Activated B cell treated with CpG ODN at 0.5 μM for 24 hours (primary cell): ENCODE data around the gene MPDU1. TPM values are rescaled to one million over a fixed set of nuclear protein-coding genes. Genes with fewer than 3 reads are reported as not detected.
A peak's percentile ranks its signal among the peaks of the same experiment; 100 is the strongest.

Experiments used
- ATAC-seq: fragments of 200-7000 bp; cut with Tn5 transposase; one replicate; pipeline ENCODE4 v1.10.0; 2021; ENCODE audit warnings: low read depth, mild to moderate bottlenecking, moderate library complexity
- CTCF ChIA-PET: fragments of 350-600 bp; sonication (Branson Sonifier 250); formaldehyde crosslinking; loops from one replicate; lab custom pipeline; 2021; ENCODE audit warnings: antibody characterized with exemption; lab: Charles Lee
- POLR2A ChIA-PET: fragments of 350-600 bp; sonication (Branson Sonifier 250); formaldehyde crosslinking; loops from one replicate; lab custom pipeline; 2021; ENCODE audit warnings: antibody characterized with exemption; lab: Charles Lee
- DNase-seq: peaks from one replicate; pipeline ENCODE4 v3.0.0; 2022
- H3K27ac Mint-ChIP-seq: one replicate; pipeline ENCODE4 v1.8.0; 2020; ENCODE audit warnings: mixed read lengths
- H3K27me3 Mint-ChIP-seq: one replicate; pipeline ENCODE4 v1.8.0; 2021; ENCODE audit warnings: mixed read lengths
- H3K36me3 Mint-ChIP-seq: one replicate; pipeline ENCODE4 v1.8.0; 2021; ENCODE audit warnings: low read depth, mixed read lengths
- H3K4me1 Mint-ChIP-seq: one replicate; pipeline ENCODE4 v1.8.0; 2021; ENCODE audit warnings: mixed read lengths
- H3K4me3 Mint-ChIP-seq: one replicate; pipeline ENCODE4 v1.8.0; 2020; ENCODE audit warnings: mild to moderate bottlenecking, mixed read lengths
- H3K9me3 Mint-ChIP-seq: one replicate; pipeline ENCODE4 v1.8.0; 2020; ENCODE audit warnings: mixed read lengths
- CTCF ChIP-seq: fragments of 200-600 bp; IDR thresholded peaks from one replicate; pipeline ENCODE4 v1.8.0; 2022; ENCODE audit warnings: antibody characterized with exemption, mild to moderate bottlenecking
- intact Hi-C: fragments of 100-400 bp; cut with micrococcal nuclease; formaldehyde crosslinking; loops from one replicate; pipeline ENCODE4 v1.15.1; 2024
- total RNA-seq: library from RNA; stranded (reverse); gene quantifications from 2 replicates; pipeline ENCODE4 v1.2.3, GENCODE V29; 2022

MPDU1 gene
- total RNA-seq, 1 donor from 2014 or later, result 58.9 TPM

GRCh38 chr17:7579834-7580603 is 3.6 kb upstream of the MPDU1 start:
- CTCF ChIA-PET, result interaction anchor here (3.5 kb wide), 1 partner anchor 9 kb away, joined by 22 read pairs; the partner anchor contains the start of gene SOX15
- intact Hi-C loops, result loop anchor here (10.0 kb wide), 1 partner anchor 535 kb away; the partner anchor contains the start of gene SLC16A11
- DNase-seq, result no peak
- Mint-ChIP-seq H3K27me3 (no peaks in the 10 kb centered on the region), H3K4me3 (peak overlapping the region; percentile 25), H3K36me3 (peaks cover 68% of the 10 kb centered on the region), H3K27ac (peak overlapping the region; percentile 89), H3K9me3 (no peaks in the 10 kb centered on the region), H3K4me1 (peaks cover 90% of the 10 kb centered on the region)
- POLR2A ChIA-PET, result interaction anchor here (0.6 to 3.1 kb wide), 25 partner anchors 9 to 797 kb away, joined by 3 to 36 read pairs (median 5); partner anchors contain the start of genes ACAP1, FXR2, POLR2A and SAT2
- ATAC-seq, result no peak
- TF ChIP-seq CTCF, result no peak

DNA sequence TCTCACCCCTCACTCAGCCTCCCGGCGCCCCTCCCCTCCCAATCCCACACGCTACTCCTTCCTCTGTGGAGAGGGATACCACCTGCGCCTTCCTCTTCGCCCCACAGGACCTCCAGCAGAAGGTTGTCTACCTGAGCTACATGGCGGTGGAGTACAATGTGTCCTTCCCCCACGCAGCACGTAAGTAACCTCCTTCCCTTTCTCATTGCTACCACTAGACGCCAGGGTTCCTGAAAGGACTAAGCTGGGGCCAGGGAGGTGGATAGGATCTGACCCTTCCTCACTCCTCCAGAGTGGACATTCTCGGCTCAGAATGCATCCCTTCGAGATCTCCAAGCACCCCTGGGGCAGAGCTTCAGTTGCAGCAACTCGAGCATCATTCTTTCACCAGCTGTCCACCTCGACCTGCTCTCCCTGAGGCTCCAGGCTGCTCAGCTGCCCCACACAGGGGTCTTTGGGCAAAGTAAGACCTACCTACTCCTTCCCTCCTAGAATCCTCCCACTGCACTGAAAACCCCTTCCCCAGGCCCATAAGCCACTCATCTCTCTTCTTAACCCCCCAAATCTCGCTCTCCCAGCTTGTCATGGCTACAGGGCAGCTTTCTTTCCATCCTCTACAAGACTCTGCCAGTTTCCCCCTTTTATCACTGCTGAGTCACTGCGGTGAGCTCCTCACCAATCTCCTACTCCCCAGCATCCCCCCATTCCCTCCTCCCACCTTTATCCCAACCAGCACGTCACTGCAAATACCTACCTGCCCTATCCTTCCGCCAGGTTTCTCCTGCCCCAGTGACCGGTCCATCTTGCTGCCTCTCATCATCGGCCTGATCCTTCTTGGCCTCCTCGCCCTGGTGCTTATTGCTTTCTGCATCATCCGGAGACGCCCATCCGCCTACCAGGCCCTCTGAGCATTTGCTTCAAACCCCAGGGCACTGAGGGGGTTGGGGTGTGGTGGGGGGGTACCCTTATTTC is 2.8 kb upstream of the MPDU1 start:
- ChIA-PET POLR2A (interaction anchor here (0.9 to 3.1 kb wide), 9 partner anchors 8 to 272 kb away, joined by 3 to 36 read pairs (median 4); partner anchors contain the start of genes TP53 and WRAP53), CTCF (interaction anchor here (3.5 kb wide), 1 partner anchor 8 kb away, joined by 22 read pairs; the partner anchor contains the start of gene SOX15)
- DNase-seq (no peak), ATAC-seq (no peak)
- H3K27ac Mint-ChIP-seq, result peak overlapping the region; percentile 75
- peak overlapping the region; percentile 41 for H3K4me3 Mint-ChIP-seq
- peaks cover 86% of the 10 kb centered on the region for H3K4me1 Mint-ChIP-seq
- peaks cover 59% of the 10 kb centered on the region for H3K36me3 Mint-ChIP-seq
- no peaks in the 10 kb centered on the region for H3K9me3 Mint-ChIP-seq
- intact Hi-C loops, result loop anchor here (10.0 kb wide), 1 partner anchor 536 kb away; the partner anchor contains the start of gene SLC16A11
- no peak for TF ChIP-seq CTCF
- no peaks in the 10 kb centered on the region for H3K27me3 Mint-ChIP-seq

DNA sequence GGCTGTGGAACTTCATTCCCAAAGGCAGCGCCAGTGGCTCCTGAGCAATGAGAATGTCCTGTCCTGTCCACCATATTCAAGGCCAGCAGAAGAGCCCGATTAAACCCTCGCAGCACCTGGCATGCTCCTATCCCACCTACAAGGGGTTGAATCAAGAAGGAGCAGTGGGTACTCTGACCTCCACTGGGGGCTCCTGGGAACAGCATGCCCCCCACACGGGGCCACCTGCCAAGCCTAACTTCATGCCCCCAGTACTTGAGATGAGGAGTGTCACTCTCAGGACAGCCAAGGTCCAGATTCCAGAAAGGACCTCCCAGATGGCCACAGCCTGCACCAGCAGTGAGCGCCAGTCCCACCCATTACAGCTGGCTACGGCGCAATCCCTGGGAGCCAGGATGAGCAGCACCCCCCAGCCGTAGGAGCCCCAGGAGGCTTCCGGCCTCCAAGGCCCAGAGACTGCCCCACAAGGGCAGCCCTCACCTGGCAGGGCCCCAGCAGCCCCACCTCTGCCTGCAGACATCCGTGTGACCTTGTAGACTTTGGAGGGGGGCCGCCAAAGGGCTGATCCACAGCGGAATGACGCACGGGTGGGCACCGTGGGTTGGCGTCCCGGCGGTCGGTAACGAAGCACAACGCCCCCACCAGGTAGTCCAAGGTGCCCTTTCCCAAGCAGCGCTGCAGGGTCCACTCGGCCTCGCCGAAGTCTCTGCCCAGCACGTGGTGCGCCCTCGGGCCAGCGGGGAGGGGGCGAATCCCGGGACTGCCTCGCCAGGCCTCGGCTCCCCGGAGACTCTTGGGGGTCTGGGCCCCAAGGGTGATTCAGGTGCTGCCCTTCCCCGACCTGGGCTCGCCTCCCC is 1.0 kb upstream of the MPDU1 start:
- intact Hi-C loops, result loop anchor here (1.0 to 10.0 kb wide), 4 partner anchors 21 to 538 kb away; partner anchors contain the start of genes SENP3 and SLC16A11
- DNase-seq, result no peak
- POLR2A ChIA-PET, result interaction anchor here (0.6 to 4.6 kb wide), 16 partner anchors 10 to 591 kb away, joined by 4 to 131 read pairs (median 8); partner anchors contain the start of genes ACAP1, CYB5D1, FXR2 and GPS2

More for the DNA sequence above, 1.0 kb upstream of the MPDU1 start:
- peak overlapping the region; percentile 100 for H3K27ac Mint-ChIP-seq
- no peaks in the 10 kb centered on the region for H3K9me3 Mint-ChIP-seq
- peaks cover 50% of the 10 kb centered on the region for H3K36me3 Mint-ChIP-seq
- peaks cover 72% of the 10 kb centered on the region for H3K4me1 Mint-ChIP-seq
- no peak for ATAC-seq
- peak overlapping the region; percentile 100 for H3K4me3 Mint-ChIP-seq
- TF ChIP-seq CTCF, result no peak
- CTCF ChIA-PET, result no interaction called here
- no peaks in the 10 kb centered on the region for H3K27me3 Mint-ChIP-seq
